GM21786 (cell line): ENCODE results near the gene NPTXR.
A peak's percentile ranks its signal among the peaks of the same experiment; 100 is the strongest.

ENCODE experiments used
- ATAC-seq: cut with Tn5 transposase; IDR thresholded peaks from one replicate; pipeline ENCODE4 v1.9.1; 2021; ENCODE audit not compliant: unreplicated experiment

Gene NPTXR

GRCh38 chr22:38843657-38844314, at the start of gene NPTXR:
TSS of gene NPTXR (minus strand) at chr22:38844028.
- ATAC-seq: no peak

GRCh38 chr22:38891256-38891655, 47.4 kb upstream of the NPTXR start:
- ATAC-seq: no peak

GRCh38 chr22:38890377-38890776, 46.5 kb upstream of the NPTXR start:
- no peak for ATAC-seq

- ATAC-seq: no peak
Observed at GRCh38 chr22:38886333-38886732, 42.5 kb upstream of the NPTXR start.

- ATAC-seq: no peak
Observed at GRCh38 chr22:38882972-38883622, 39.3 kb upstream of the NPTXR start.

GRCh38 chr22:38881997-38882879, 38.4 kb upstream of the NPTXR start:
- ATAC-seq: no peak

- no peak for ATAC-seq
Observed at GRCh38 chr22:38881464-38881871, 37.6 kb upstream of the NPTXR start.

GRCh38 chr22:38879961-38880360, 36.1 kb upstream of the NPTXR start:
- ATAC-seq: no peak

- ATAC-seq: no peak
Observed at GRCh38 chr22:38879108-38879729, 35.4 kb upstream of the NPTXR start.

- no peak for ATAC-seq
Observed at GRCh38 chr22:38878001-38878400, 34.2 kb upstream of the NPTXR start.

GRCh38 chr22:38874529-38875222, 30.8 kb upstream of the NPTXR start:
- no peak for ATAC-seq

GRCh38 chr22:38873469-38874411, 29.9 kb upstream of the NPTXR start:
- ATAC-seq: no peak

GRCh38 chr22:38872831-38873248, 29.0 kb upstream of the NPTXR start:
- no peak for ATAC-seq

GRCh38 chr22:38872172-38872830, 28.5 kb upstream of the NPTXR start, which contains the start of gene CBX6:
TSS of gene CBX6 (minus strand) at chr22:38872216. CDS start at chr22:38872190, 26 bp downstream.
- peak; percentile 46 for ATAC-seq

GRCh38 chr22:38871360-38872171, 27.7 kb upstream of the NPTXR start:
- no peak for ATAC-seq

- no peak for ATAC-seq
Observed at GRCh38 chr22:38870791-38871359, 27.0 kb upstream of the NPTXR start.

GRCh38 chr22:38870312-38870741, 26.5 kb upstream of the NPTXR start:
- ATAC-seq: no peak

GRCh38 chr22:38869663-38870062, 25.8 kb upstream of the NPTXR start:
- ATAC-seq: no peak
